ENCODE data around the gene TUNAR.

Gene TUNAR

GRCh38 chr14:95877633-95878032 is 1.0 kb downstream of the TUNAR start:
- Histone ChIP-seq H3K9me2 (ENCODE audit: low read depth, low read length) (no peaks in the 10 kb centered on the region), H3K36me3 (ENCODE audit: insufficient read depth, low read length) (no peaks in the 10 kb centered on the region), H3F3A (ENCODE audit: insufficient read depth, low read length) (no peaks in the 10 kb centered on the region), H3K9ac (ENCODE audit: low read length) (no peak overlapping the region), H2AFZ (ENCODE audit: low read length) (no peak overlapping the region), H4K20me1 (ENCODE audit: insufficient read depth, low read length) (no peaks in the 10 kb centered on the region), H3K9me3 (ENCODE audit: low read length) (no peaks in the 10 kb centered on the region), H3K27me3 (ENCODE audit: insufficient read depth, low read length) (peaks cover 3% of the 10 kb centered on the region; the same call in 1 of the 2 replicates), H3K27ac (ENCODE audit: low read depth, low read length, poor library complexity, severe bottlenecking) (no peak overlapping the region), H3K4me2 (ENCODE audit: low read length) (no peak overlapping the region), H3K4me3 (ENCODE audit: low read depth, low read length, poor library complexity, severe bottlenecking) (no peak overlapping the region), H3K79me2 (ENCODE audit: insufficient read depth, low read length) (no peaks in the 10 kb centered on the region), H3K4me1 (ENCODE audit: insufficient read depth, low read length, severe bottlenecking) (no peaks in the 10 kb centered on the region)
- TF ChIP-seq EZH2 (IDR thresholded peaks at IDR 0.05; ENCODE audit: borderline replicate concordance, low read length) (no peak), CTCF (IDR thresholded peaks at IDR 0.05; ENCODE audit: low read length) (no peak)

- no peak overlapping the region for H3K4me2 ChIP-seq (ENCODE audit: low read length)
- peaks cover 9% of the 10 kb centered on the region for H3K4me1 ChIP-seq (ENCODE audit: insufficient read depth, low read length, severe bottlenecking)
- no peaks in the 10 kb centered on the region for H3K36me3 ChIP-seq (ENCODE audit: insufficient read depth, low read length)
- H3F3A ChIP-seq (ENCODE audit: insufficient read depth, low read length), result no peaks in the 10 kb centered on the region
- no peaks in the 10 kb centered on the region for H3K9me2 ChIP-seq (ENCODE audit: low read depth, low read length)
- TF ChIP-seq CTCF (IDR thresholded peaks at IDR 0.05; ENCODE audit: low read length) (no peak), EZH2 (IDR thresholded peaks at IDR 0.05; ENCODE audit: borderline replicate concordance, low read length) (no peak)
- H2AFZ ChIP-seq (ENCODE audit: low read length), result no peak overlapping the region
- no peaks in the 10 kb centered on the region for H4K20me1 ChIP-seq (ENCODE audit: insufficient read depth, low read length)
- no peak overlapping the region for H3K4me3 ChIP-seq (ENCODE audit: low read depth, low read length, poor library complexity, severe bottlenecking)
- H3K9me3 ChIP-seq (ENCODE audit: low read length), result no peaks in the 10 kb centered on the region
- no peak overlapping the region for H3K9ac ChIP-seq (ENCODE audit: low read length)
- H3K27me3 ChIP-seq (ENCODE audit: insufficient read depth, low read length), result peaks cover 5% of the 10 kb centered on the region; the same call in 1 of the 2 replicates
- H3K27ac ChIP-seq (ENCODE audit: low read depth, low read length, poor library complexity, severe bottlenecking), result no peak overlapping the region
- no peaks in the 10 kb centered on the region for H3K79me2 ChIP-seq (ENCODE audit: insufficient read depth, low read length)
Measured at GRCh38 chr14:95884377-95884776, 7.7 kb downstream of the TUNAR start.

GRCh38 chr14:95885278-95885677 is 8.6 kb downstream of the TUNAR start:
- TF ChIP-seq CTCF (IDR thresholded peaks at IDR 0.05; ENCODE audit: low read length), result no peak
- Histone ChIP-seq H3K27ac (ENCODE audit: low read depth, low read length, poor library complexity, severe bottlenecking) (no peak overlapping the region), H3K9ac (ENCODE audit: low read length) (no peak overlapping the region), H3K79me2 (ENCODE audit: insufficient read depth, low read length) (no peaks in the 10 kb centered on the region), H3K4me1 (ENCODE audit: insufficient read depth, low read length, severe bottlenecking) (peaks cover 18% of the 10 kb centered on the region), H3F3A (ENCODE audit: insufficient read depth, low read length) (no peaks in the 10 kb centered on the region), H3K9me2 (ENCODE audit: low read depth, low read length) (no peaks in the 10 kb centered on the region), H3K27me3 (ENCODE audit: insufficient read depth, low read length) (peaks cover 5% of the 10 kb centered on the region; the same call in 1 of the 2 replicates), H3K9me3 (ENCODE audit: low read length) (no peaks in the 10 kb centered on the region), H3K36me3 (ENCODE audit: insufficient read depth, low read length) (no peaks in the 10 kb centered on the region), H4K20me1 (ENCODE audit: insufficient read depth, low read length) (no peaks in the 10 kb centered on the region), H2AFZ (ENCODE audit: low read length) (no peak overlapping the region), H3K4me3 (ENCODE audit: low read depth, low read length, poor library complexity, severe bottlenecking) (no peak overlapping the region), H3K4me2 (ENCODE audit: low read length) (no peak overlapping the region)

All from OCI-LY1 (cell line).